Neural progenitor cell (in vitro differentiated cells): ENCODE results near the gene APBA3. TPM values are rescaled to one million over a fixed set of nuclear protein-coding genes. Genes with fewer than 3 reads are reported as not detected.

Source experiments
- DNase-seq: peaks from one replicate; pipeline ENCODE4 v3.0.0-alpha.2; 2016; ENCODE audit warnings: low spot score
- H2AFZ ChIP-seq: fragments of 200-600 bp; sonication (generic); replicated peaks from 2 replicates; pipeline ENCODE4 v1.6.1; 2016; ENCODE audit warnings: antibody characterized with exemption
- H3F3A ChIP-seq: fragments of 200-600 bp; sonication (generic); 2 replicates; pipeline ENCODE4 v1.6.1; 2016; ENCODE audit warnings: antibody characterized with exemption, low read depth
- H3K27ac ChIP-seq: fragments of 200-600 bp; sonication (generic); 2 replicates; pipeline ENCODE4 v1.5.1; 2016; ENCODE audit warnings: mild to moderate bottlenecking
- H3K27me3 ChIP-seq: fragments of 200-600 bp; sonication (generic); 2 replicates; pipeline ENCODE4 v1.6.1; 2016; ENCODE audit warnings: mild to moderate bottlenecking, moderate library complexity
- H3K36me3 ChIP-seq: fragments of 200-600 bp; sonication (generic); 2 replicates; pipeline ENCODE4 v1.5.1; 2016
- H3K4me1 ChIP-seq: fragments of 200-600 bp; sonication (generic); 2 replicates; pipeline ENCODE4 v1.6.1; 2016; ENCODE audit warnings: mixed run types
- H3K4me2 ChIP-seq: fragments of 200-600 bp; sonication (generic); 2 replicates; pipeline ENCODE4 v1.6.1; 2016
- H3K4me3 ChIP-seq: fragments of 200-600 bp; sonication (generic); 2 replicates; pipeline ENCODE4 v1.5.1; 2016
- H3K79me2 ChIP-seq: fragments of 200-600 bp; sonication (generic); 2 replicates; pipeline ENCODE4 v1.6.1; 2016; ENCODE audit warnings: low read depth
- H3K9ac ChIP-seq: fragments of 200-600 bp; sonication (generic); 2 replicates; pipeline ENCODE4 v1.6.1; 2016
- H3K9me3 ChIP-seq: fragments of 200-600 bp; sonication (generic); 2 replicates; pipeline ENCODE4 v1.5.1; 2016; ENCODE audit warnings: low read depth
- H4K20me1 ChIP-seq: fragments of 200-600 bp; sonication (generic); 2 replicates; pipeline ENCODE4 v1.6.1; 2016; ENCODE audit warnings: low read depth
- H3K27ac Mint-ChIP-seq: 3 replicates; pipeline ENCODE4 v1.8.0; 2021; ENCODE audit warnings: mixed read lengths
- H3K27me3 Mint-ChIP-seq: 2 replicates; pipeline ENCODE4 v1.8.0; 2022; ENCODE audit warnings: low read depth, mild to moderate bottlenecking, inconsistent platforms, moderate library complexity, mixed read lengths; ENCODE audit not compliant: insufficient read depth
- H3K36me3 Mint-ChIP-seq: 3 replicates; pipeline ENCODE4 v1.8.0; 2021; ENCODE audit warnings: mixed read lengths
- H3K4me1 Mint-ChIP-seq: 3 replicates; pipeline ENCODE4 v1.8.0; 2021; ENCODE audit warnings: mixed read lengths
- H3K4me3 Mint-ChIP-seq: 3 replicates; pipeline ENCODE4 v1.8.0; 2021; ENCODE audit warnings: mild to moderate bottlenecking, moderate library complexity, mixed read lengths
- H3K9me3 Mint-ChIP-seq: 3 replicates; pipeline ENCODE4 v1.8.0; 2020; ENCODE audit warnings: mixed read lengths
- CTCF ChIP-seq: fragments of 200-600 bp; sonication (generic); IDR thresholded peaks from 2 replicates; pipeline ENCODE4 v1.5.1; 2017; ENCODE audit warnings: antibody characterized with exemption, mild to moderate bottlenecking
- EZH2 ChIP-seq: fragments of 200-600 bp; sonication (generic); IDR thresholded peaks from 2 replicates; pipeline ENCODE4 v1.6.1; 2017; ENCODE audit warnings: antibody characterized with exemption, mild to moderate bottlenecking, moderate library complexity
- EZH2phosphoT487 ChIP-seq: fragments of 200-600 bp; sonication (generic); IDR thresholded peaks from 2 replicates; pipeline ENCODE4 v1.6.1; 2017; ENCODE audit warnings: antibody characterized with exemption
- total RNA-seq: library from RNA; depleted of rRNA; stranded (reverse); fragments of >200 nt; gene quantifications from 2 replicates; pipeline ENCODE4 v1.2.3, GENCODE V29; 2015; ENCODE audit warnings: low replicate concordance

The APBA3 gene
- total RNA-seq, 1 donor from 2014 or later = 17.3 TPM

- no peak overlapping the region for H3K4me3 Mint-ChIP-seq
- H3K9me3 Mint-ChIP-seq = no peaks in the 10 kb centered on the region
- no peak overlapping the region for H3K27ac ChIP-seq
- no peaks in the 10 kb centered on the region for H3K4me1 ChIP-seq
- no peaks in the 10 kb centered on the region for H3K36me3 ChIP-seq
- H3K4me1 Mint-ChIP-seq = peaks cover under 1% of the 10 kb centered on the region
- H3K9ac ChIP-seq = no peak overlapping the region
- H3K27me3 ChIP-seq = no peaks in the 10 kb centered on the region
- no peaks in the 10 kb centered on the region for H4K20me1 ChIP-seq
- peaks cover 8% of the 10 kb centered on the region for H3K27me3 Mint-ChIP-seq
- H3K27ac Mint-ChIP-seq = no peak overlapping the region
- no peak for DNase-seq
- H3K36me3 Mint-ChIP-seq = no peaks in the 10 kb centered on the region
- no peak overlapping the region for H2AFZ ChIP-seq
- H3F3A ChIP-seq = no peaks in the 10 kb centered on the region
- no peaks in the 10 kb centered on the region for H3K79me2 ChIP-seq
- no peaks in the 10 kb centered on the region for H3K9me3 ChIP-seq
- no peak overlapping the region for H3K4me3 ChIP-seq
- H3K4me2 ChIP-seq = no peak overlapping the region
- TF ChIP-seq CTCF (no peak), EZH2 (no peak), EZH2phosphoT487 (no peak)
These were observed 27.2 kb downstream of the APBA3 start for GRCh38 chr19:3734310-3734600.

- no peak for DNase-seq
- Histone ChIP-seq H3F3A (no peaks in the 10 kb centered on the region), H4K20me1 (no peaks in the 10 kb centered on the region), H3K27ac (no peak overlapping the region), H3K4me1 (no peaks in the 10 kb centered on the region), H3K79me2 (no peaks in the 10 kb centered on the region), H3K9ac (no peak overlapping the region), H3K27me3 (no peaks in the 10 kb centered on the region), H3K36me3 (no peaks in the 10 kb centered on the region), H2AFZ (no peak overlapping the region), H3K4me2 (no peak overlapping the region), H3K9me3 (no peaks in the 10 kb centered on the region), H3K4me3 (no peak overlapping the region)
- Mint-ChIP-seq H3K27ac (peak overlapping the region; percentile 24), H3K36me3 (no peaks in the 10 kb centered on the region), H3K4me1 (peaks cover 3% of the 10 kb centered on the region), H3K4me3 (no peak overlapping the region), H3K27me3 (peaks cover 8% of the 10 kb centered on the region), H3K9me3 (no peaks in the 10 kb centered on the region)
- TF ChIP-seq EZH2phosphoT487 (no peak), CTCF (no peak)
These were observed 27.8 kb downstream of the APBA3 start for GRCh38 chr19:3733549-3734309.

GRCh38 chr19:3732108-3732507 lies 29.4 kb downstream of the APBA3 start:
- H3K9ac ChIP-seq = no peak overlapping the region
- Mint-ChIP-seq H3K27ac (peak overlapping the region; percentile 69), H3K4me3 (no peak overlapping the region), H3K36me3 (no peaks in the 10 kb centered on the region), H3K4me1 (peaks cover 3% of the 10 kb centered on the region), H3K9me3 (no peaks in the 10 kb centered on the region), H3K27me3 (peaks cover 7% of the 10 kb centered on the region)
- H3K27me3 ChIP-seq = no peaks in the 10 kb centered on the region
- no peak overlapping the region for H3K4me3 ChIP-seq
- H4K20me1 ChIP-seq = peaks cover under 1% of the 10 kb centered on the region
- H2AFZ ChIP-seq = no peak overlapping the region
- H3K79me2 ChIP-seq = no peaks in the 10 kb centered on the region
- no peaks in the 10 kb centered on the region for H3K4me1 ChIP-seq
- H3K4me2 ChIP-seq = no peak overlapping the region
- no peak for DNase-seq
- H3F3A ChIP-seq = no peaks in the 10 kb centered on the region
- no peaks in the 10 kb centered on the region for H3K9me3 ChIP-seq
- no peak overlapping the region for H3K27ac ChIP-seq
- TF ChIP-seq EZH2 (no peak), CTCF (no peak), EZH2phosphoT487 (no peak)
- H3K36me3 ChIP-seq = no peaks in the 10 kb centered on the region
